HG03097 (cell line): ENCODE results near the gene CHMP2B.
"Not testable (repeated sequence)": the region's sequence is repeated elsewhere in the genome, so short reads cannot be mapped to it uniquely, and the experiment has no call there.

Experiments
- ATAC-seq: cut with Tn5 transposase; IDR thresholded peaks from one replicate; pipeline ENCODE4 v1.9.1; 2021; ENCODE audit not compliant: unreplicated experiment, low FRiP score

The CHMP2B gene

GRCh38 chr3:87228316-87228715, 1.2 kb downstream of the CHMP2B start:
- no peak for ATAC-seq

DNA sequence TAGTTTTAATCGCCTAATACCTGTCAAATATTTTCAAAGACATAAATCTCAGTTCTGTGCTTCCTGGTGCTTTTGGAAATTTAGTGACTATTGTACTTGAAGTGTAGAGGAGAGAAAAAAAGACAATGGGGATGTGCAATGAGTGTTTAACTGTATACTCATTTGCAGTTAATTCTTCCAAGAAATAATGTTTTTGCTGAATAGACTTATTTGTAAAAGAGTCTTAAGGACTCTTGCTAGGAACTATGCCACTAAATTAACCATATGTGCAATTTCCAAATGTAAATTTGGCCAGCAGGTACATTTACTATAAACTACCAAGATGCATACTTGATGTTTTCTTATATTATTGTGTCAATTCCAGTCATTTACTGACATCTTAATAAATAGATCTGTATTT, 2.0 kb downstream of the CHMP2B start:
- no peak for ATAC-seq

DNA sequence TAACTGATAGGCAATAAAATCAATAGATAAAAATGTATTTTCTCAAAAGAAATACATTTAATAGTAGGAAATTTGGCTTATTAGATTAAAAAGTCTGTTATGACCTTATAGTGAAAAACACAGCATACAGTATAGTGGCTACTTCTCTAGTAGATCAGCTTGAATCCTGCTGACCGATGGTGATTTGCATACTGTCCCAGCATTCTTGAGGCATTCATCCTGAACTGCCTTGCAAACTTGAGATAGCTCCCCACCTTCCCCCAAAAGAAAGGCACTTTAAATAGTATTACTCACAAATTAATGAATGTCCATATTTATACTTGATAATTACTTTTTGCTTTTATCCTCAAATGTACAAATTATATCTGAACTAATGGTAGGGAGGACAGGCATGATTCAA, 6.7 kb downstream of the CHMP2B start:
- ATAC-seq: no peak

- no peak for ATAC-seq
Measured at GRCh38 chr3:87236093-87236492, 9.0 kb downstream of the CHMP2B start.

DNA sequence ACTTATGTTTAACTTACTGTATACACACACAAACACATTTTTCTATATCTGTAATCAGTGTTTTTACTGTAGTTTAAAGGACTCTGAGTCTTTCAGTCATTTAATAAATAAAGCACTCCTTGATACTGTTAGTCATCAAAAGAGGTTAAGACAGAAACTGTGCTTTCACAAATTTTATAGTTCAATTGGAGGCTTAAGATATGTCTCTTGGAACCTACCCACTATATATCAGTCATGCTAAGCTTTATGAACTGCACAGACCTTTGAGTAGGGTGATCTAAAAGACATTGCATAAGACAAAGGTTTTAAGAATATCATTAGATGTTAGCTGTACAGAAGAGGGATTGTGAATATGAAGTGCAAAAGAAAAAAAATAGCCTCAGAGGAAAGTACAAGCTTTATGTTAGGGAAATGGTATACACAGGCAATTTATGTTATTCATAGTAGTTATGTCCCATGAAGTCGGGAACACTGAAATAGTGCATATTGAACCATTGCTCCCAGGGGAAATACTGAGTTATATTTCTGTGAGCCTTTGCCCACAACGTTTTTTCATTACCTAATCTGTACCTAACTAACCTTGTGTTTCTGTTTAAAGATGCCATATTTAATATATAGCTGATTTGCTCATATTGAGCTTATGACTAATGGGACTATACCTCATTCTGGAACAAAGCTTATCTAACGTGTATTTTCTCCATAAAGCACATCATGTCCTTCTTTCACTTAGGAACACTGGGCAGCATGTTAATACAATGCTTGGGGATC, 19.7 kb downstream of the CHMP2B start:
- no peak for ATAC-seq

GRCh38 chr3:87247430-87247773, 20.3 kb downstream of the CHMP2B start:
- ATAC-seq: no peak

- ATAC-seq: not testable (repeated sequence)
Measured at GRCh38 chr3:87248231-87248630, 21.1 kb downstream of the CHMP2B start.

GRCh38 chr3:87248831-87249230, 21.7 kb downstream of the CHMP2B start:
- ATAC-seq: no peak

DNA sequence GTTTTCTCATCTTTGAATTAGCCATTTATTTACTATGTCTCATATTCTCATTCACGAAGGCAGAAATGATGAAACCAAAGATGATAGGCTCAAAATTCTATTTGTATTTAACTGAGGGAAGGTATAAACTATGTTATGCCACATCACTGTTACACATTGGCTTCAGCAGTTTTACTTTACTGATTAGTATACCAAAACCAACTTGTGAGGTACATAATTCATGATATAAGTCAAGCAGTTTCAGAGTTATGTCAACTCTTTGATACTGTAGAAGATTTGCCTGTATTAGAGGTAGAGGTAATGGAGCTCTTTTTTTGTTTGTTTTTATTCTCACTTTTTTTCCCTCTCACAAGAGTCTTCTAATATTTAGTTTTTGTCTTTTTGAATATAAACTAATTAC, 22.9 kb downstream of the CHMP2B start:
- no peak for ATAC-seq

DNA sequence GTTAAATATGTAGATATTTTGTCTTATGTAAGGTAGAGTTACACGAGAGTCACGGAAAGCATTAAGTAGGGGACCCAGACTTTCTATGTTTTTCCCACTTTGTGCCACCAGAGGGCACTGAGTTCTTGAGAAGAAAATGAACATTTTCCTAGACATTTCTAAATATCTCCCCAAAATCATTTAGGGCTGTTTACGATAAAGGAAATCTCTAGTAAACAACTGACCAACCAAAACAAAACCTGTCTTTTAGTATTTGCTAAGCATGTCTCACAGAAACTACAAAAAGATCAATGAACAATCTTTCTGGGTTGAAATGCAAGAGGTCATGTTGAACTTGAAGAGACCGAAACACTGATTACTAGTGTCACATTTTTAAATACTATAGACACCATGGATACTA, 33.2 kb downstream of the CHMP2B start:
- no peak for ATAC-seq

GRCh38 chr3:87261925-87262324, 34.8 kb downstream of the CHMP2B start:
- no peak for ATAC-seq

- ATAC-seq: no peak
Measured at GRCh38 chr3:87267953-87268645, 41.0 kb downstream of the CHMP2B start.

- ATAC-seq: no peak
Measured at GRCh38 chr3:87268646-87269211, 41.6 kb downstream of the CHMP2B start.

DNA sequence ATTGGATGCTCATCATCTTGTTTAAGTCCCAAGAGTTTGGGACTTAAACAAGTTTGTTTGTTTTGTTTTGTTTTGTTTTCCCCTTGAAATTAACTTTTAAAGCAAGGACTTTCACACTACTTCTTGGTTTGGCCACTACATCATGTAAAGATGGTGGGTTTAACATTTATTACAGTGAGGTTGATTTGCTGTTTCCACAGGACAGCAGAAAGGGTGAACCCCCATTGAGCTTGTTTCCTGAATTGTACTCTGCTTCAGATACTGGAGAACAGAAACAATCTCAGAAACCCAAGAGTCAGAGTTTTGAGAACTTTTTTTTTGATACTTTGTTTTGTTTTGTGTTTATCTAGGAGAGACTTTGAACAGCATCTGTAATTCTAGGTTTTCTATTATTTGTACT, 42.6 kb downstream of the CHMP2B start:
- no peak for ATAC-seq

DNA sequence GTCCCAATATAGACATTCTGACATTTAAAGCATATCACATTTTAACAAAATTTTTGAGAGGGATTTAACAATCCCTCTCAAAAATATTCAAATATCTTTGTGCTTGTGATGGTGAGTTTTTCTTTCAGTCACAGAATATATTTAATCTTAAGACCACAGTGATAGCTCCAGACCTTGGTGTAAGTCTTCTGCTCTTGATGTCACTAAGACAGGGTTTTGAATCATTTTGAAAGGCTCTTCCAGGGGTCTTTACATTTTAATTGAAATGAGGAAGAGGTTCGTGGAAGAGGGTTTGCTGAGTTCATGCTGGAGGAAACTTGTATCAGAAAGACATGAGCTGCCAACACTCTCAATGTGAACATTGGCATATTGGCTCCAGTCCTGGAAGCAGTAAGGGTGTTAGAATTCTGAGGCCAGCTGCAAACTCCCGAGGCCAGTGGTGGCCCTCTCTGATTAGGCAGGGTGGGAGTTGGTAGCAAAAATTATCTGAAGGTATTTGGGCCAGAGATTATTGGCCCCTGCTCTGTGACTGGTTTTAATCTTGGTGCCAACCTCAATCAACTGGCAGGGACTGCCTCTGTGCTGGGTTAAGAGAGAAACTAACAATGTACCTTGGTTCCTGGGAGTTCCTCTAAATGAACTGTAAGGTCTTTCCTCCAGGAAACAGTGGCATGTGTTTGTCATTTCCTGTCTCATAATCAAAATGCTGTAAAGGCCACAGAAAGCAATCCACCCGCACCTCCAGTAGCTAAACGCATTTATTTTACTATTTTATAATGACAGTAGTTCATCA, 44.0 kb downstream of the CHMP2B start:
- peak; percentile 48 for ATAC-seq

- no peak for ATAC-seq
Measured at GRCh38 chr3:87272718-87273341, 45.7 kb downstream of the CHMP2B start.

DNA sequence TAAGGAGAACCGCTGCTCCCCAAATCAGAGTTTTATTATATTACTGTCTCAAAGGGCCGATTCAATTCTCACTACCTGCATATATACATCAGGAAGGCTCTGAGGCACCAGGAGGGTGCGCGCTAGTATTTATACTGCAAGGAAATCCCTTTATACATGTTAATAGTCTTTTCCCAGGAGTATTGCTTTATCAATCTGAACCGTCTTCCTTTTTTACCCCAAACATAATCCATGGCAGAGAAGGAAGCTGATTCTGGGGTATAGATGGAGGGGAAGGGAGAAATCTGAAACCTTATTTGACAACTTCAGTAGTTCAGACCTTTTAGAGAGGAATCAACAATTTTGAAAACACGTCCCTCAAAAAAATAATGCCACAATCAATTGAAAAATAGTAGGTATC, 49.4 kb downstream of the CHMP2B start, which contains the start of gene POU1F1:
POU1F1 (minus strand) TSS at position 101 of the 400 bp plus-strand sequence. CDS start 122 bp downstream, outside the sequence.
- ATAC-seq: no peak

DNA sequence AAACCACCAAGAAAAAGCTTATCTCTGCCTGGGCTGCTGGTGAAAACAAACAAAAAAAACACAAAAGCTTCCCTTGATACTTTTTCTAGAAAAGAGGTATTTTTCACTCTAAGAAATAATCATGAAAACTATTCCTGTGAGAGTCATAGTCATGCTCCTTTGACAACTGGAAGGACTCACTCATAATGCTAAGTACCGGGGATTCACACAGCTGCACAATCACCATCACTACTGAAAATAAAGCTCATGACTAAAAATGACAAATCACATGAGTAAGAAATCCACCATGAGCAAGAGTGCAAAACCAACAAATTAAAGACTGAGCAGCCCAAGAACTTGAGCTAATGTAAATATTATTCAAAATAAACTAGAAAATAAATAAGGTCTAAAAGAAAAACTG, 59.9 kb downstream of the CHMP2B start:
- no peak for ATAC-seq

GRCh38 chr3:87288446-87288845, 61.3 kb downstream of the CHMP2B start:
- ATAC-seq: no peak

GRCh38 chr3:87298111-87298718, 71.1 kb downstream of the CHMP2B start:
- ATAC-seq: peak; percentile 62
